22Rv1 (cell line): ENCODE measurements around the gene CFD.

Experiments used
- ZFX ChIP-seq: fragments of 450-650 bp; IDR thresholded peaks from 2 replicates; pipeline ENCODE4 v1.6.1; 2017; ENCODE audit warnings: antibody characterized with exemption, borderline replicate concordance
- TF ChIP-seq, protein P1 (sequence below): fragments of 450-650 bp; IDR thresholded peaks from 2 replicates; pipeline ENCODE4 v1.5.1; 2017; ENCODE audit warnings: mild to moderate bottlenecking

- TF ChIP-seq, protein P1, sequence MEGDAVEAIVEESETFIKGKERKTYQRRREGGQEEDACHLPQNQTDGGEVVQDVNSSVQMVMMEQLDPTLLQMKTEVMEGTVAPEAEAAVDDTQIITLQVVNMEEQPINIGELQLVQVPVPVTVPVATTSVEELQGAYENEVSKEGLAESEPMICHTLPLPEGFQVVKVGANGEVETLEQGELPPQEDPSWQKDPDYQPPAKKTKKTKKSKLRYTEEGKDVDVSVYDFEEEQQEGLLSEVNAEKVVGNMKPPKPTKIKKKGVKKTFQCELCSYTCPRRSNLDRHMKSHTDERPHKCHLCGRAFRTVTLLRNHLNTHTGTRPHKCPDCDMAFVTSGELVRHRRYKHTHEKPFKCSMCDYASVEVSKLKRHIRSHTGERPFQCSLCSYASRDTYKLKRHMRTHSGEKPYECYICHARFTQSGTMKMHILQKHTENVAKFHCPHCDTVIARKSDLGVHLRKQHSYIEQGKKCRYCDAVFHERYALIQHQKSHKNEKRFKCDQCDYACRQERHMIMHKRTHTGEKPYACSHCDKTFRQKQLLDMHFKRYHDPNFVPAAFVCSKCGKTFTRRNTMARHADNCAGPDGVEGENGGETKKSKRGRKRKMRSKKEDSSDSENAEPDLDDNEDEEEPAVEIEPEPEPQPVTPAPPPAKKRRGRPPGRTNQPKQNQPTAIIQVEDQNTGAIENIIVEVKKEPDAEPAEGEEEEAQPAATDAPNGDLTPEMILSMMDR: no peak
- TF ChIP-seq ZFX: no peak
Observed at GRCh38 chr19:866769-867300, 7.4 kb downstream of the CFD start.
